Stomach (tissue), 4 donors: ENCODE results near the gene IP6K3.

Source experiments
- CTCF ChIP-seq, 7 experiments: fragments of 450-650 bp in 4 of 7; fragments of 200-600 bp in 3 of 7; sonication (generic) in 3 of 7; IDR thresholded peaks; one replicate each; pipeline ENCODE4 v1.5.1; 2016 to 2019; ENCODE audit warnings: antibody characterized with exemption in 7 of 7, control low read depth in 2 of 7, mild to moderate bottlenecking in 1 of 7
- POLR2A ChIP-seq, 4 donors: fragments of 450-650 bp; IDR thresholded peaks; one replicate each; pipeline ENCODE4 v1.6.1; 2016; ENCODE audit warnings: antibody characterized with exemption in 4 of 4, control low read depth in 2 of 4, mild to moderate bottlenecking in 1 of 4, moderate library complexity in 1 of 4
- POLR2AphosphoS5 ChIP-seq, 3 donors: sonication (generic); formaldehyde crosslinking; IDR thresholded peaks; one replicate each; pipeline ENCODE4 v1.6.1; 2016; ENCODE audit warnings: antibody characterized with exemption in 3 of 3

GRCh38 chr6:33685411-33686224 is 61.1 kb downstream of the IP6K3 start:
- no peak for TF ChIP-seq CTCF (IDR thresholded peaks at IDR 0.05)
- no peak for TF ChIP-seq POLR2A (IDR thresholded peaks at IDR 0.05)
- TF ChIP-seq POLR2AphosphoS5 (IDR thresholded peaks at IDR 0.05), result no peak
